Posterior vena cava (tissue), 2 donors: ENCODE data around the gene COBLL1. TPM values are rescaled to one million over a fixed set of nuclear protein-coding genes. Genes with fewer than 3 reads are reported as not detected.

Experiments used
- DNase-seq: peaks from one replicate; pipeline ENCODE4 v3.0.0-alpha.2; 2020; ENCODE audit warnings: low spot score
- intact Hi-C, 2 donors: fragments of 100-400 bp; cut with DNase I; formaldehyde crosslinking; loops; one replicate each; pipeline versions ENCODE4 v1.14.1 to v1.14.2; 2022 to 2023
- total RNA-seq, 2 donors: library from RNA; stranded (reverse); fragmentation: NEBNext Ultra II Directional; extraction: Animal tissue kit (Norgen Biotek cat#: 25700); gene quantifications; one replicate each; pipeline ENCODE4 v1.2.1, GENCODE V29; 2021
- donor health status: DM: yes; HTN: yes; CAD: no.
- donor health status: DM: yes; HTN: yes; CAD: no.

The COBLL1 gene
- total RNA-seq, 2 donors from 2014 or later: 76.9 to 92.6 TPM

- intact Hi-C loops: no loop called here
Measured at GRCh38 chr2:164800572-164800971, 41.1 kb downstream of the COBLL1 start.

GRCh38 chr2:164797627-164798026 is 44.0 kb downstream of the COBLL1 start:
- DNase-seq: no peak

More at GRCh38 chr2:164800572-164800971, 41.1 kb downstream of the COBLL1 start:
- no peak for DNase-seq

GRCh38 chr2:164796999-164797398 is 44.6 kb downstream of the COBLL1 start:
- no peak for DNase-seq
- intact Hi-C loops: no loop called here

More at GRCh38 chr2:164797627-164798026, 44.0 kb downstream of the COBLL1 start:
- intact Hi-C loops: no loop called here

DNA sequence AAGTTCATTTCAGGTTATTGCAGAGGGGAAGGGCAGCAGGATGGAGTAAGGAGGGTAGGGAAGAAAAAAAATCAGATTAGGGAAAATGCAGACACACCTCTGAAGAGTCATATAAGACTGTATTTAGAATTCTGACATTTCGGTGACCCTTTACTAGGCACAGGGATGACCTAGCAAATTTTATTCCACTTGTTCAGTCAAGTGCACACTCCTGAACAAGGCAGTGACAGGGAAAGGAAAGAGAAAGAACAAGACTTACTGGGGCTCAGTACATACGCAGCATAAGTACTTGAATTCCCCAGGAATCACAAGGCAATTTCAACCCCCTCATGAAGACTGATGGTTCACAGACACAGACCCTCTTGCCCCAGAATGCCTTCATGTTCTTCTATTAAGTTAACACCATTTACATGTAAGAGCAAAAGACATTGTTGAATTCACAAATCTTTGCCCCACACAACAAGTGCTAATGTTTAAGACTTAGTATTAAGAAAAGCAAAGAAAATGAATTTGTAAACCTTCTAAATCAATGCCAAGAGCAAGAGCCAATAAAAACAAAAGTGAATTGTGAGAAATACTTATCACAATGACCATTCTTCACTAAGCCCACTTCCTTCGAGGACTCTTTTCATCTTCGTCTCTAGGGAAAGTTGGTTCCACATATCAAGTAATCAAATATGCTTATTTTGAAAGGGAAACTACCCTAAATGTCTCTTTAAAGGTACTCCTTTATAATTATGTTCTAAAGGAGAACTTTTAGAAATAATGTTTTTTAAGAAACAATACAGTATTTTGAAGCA is 47.0 kb downstream of the COBLL1 start:
- no peak for DNase-seq
- intact Hi-C loops: no loop called here

- DNase-seq: no peak
- intact Hi-C loops: no loop called here
Measured at GRCh38 chr2:164794016-164794415, 47.6 kb downstream of the COBLL1 start.

GRCh38 chr2:164793529-164793928 is 48.1 kb downstream of the COBLL1 start:
- no peak for DNase-seq
- intact Hi-C loops: no loop called here

DNA sequence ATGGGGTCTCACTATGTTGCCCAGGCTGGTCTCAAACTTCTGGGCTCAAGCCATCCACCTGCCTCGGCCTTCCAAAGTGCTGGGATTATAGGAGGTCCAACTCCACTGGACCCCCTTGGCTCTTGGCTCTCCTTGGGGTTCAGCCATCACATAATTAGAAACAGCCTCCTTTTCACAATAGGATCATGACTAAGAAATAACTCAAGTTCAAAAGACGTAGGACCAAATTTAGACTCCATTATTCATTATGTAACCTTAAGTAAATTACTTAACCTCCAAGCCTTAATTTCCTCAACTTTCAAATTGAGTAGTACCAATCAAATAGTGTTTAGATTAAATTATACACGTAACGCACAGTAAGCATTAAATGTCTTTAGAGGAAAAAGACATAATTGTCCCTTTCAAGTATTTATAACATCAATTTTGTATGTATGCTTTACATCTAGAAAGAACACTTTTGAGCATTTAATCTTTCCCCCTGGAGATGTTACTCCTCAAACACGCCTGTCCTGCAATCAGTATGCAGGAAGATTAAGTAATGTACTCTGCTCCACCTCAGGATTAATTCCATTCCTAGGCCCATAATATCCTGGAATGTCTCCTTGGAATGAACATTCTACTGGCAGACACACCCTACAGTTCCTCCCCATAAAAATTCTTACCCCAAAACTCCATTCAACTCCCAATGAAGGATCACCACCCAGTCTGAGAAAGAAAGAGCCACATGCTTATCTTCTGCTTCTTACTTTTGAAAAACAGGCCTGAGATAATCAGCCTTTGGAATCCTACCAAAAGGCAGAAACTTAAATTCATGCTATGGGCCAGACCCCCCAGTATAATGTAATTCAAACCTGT is 49.1 kb downstream of the COBLL1 start:
- no peak for DNase-seq
- intact Hi-C loops: no loop called here

- intact Hi-C loops: loop anchor here in 1 of 2 donors (10.0 kb wide), 1 partner anchor 45 kb away; no protein-coding TSS in a partner anchor
Measured at GRCh38 chr2:164789968-164790367, 51.7 kb downstream of the COBLL1 start.

GRCh38 chr2:164786787-164787186 is 54.8 kb downstream of the COBLL1 start:
- intact Hi-C loops: loop anchor here in 1 of 2 donors (10.0 kb wide), 1 partner anchor 48 kb away; no protein-coding TSS in a partner anchor
- no peak for DNase-seq

More at GRCh38 chr2:164789968-164790367, 51.7 kb downstream of the COBLL1 start:
- no peak for DNase-seq

DNA sequence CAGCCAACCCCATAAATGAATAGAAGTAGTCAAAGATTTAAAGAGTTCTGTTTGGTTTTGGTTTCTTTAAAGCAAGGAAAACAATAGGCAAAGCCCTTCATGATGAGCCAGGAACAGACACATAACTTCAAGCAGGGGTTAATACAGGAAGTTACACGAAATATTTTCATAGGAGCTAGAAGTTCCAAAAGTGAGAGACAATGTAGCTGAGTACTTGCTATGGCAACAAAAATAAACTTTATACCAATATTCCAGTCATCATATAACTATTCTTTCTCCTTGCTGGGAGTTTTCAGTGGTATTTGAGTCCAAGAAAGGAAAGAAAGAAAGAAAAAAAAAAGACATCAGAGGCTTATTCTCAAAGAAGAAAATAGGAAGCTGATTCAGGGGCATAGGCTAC is 56.2 kb downstream of the COBLL1 start:
- no peak for DNase-seq
- intact Hi-C loops: loop anchor here in 1 of 2 donors (10.0 kb wide), 1 partner anchor 49 kb away; no protein-coding TSS in a partner anchor

DNA sequence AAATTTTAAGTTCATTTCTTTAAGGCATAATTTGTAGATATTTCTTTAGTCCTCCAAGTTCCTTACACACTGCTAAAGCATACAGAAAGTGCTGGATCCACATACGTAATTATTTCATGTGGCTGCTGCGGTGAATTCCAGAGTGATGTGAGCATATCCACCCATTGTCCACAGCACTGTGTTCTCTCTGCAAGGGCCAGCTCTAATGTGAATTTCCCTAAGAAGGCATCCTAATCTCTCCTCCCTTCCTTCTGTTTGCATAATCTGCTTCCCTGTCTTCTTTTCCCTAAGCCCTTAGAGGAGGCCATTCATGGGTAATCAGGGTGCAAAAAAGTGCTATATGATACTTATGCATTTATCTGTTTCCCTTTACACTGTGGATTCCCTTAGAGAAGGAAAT is 57.2 kb downstream of the COBLL1 start:
- intact Hi-C loops: loop anchor here in 1 of 2 donors (10.0 kb wide), 1 partner anchor 50 kb away; no protein-coding TSS in a partner anchor
- no peak for DNase-seq

- DNase-seq: no peak
- intact Hi-C loops: loop anchor here in 1 of 2 donors (10.0 kb wide), 1 partner anchor 52 kb away; no protein-coding TSS in a partner anchor
Measured at GRCh38 chr2:164782323-164782722, 59.3 kb downstream of the COBLL1 start.

GRCh38 chr2:164781394-164781793 is 60.2 kb downstream of the COBLL1 start:
- no peak for DNase-seq
- intact Hi-C loops: loop anchor here in 1 of 2 donors (10.0 kb wide), 1 partner anchor 53 kb away; no protein-coding TSS in a partner anchor

GRCh38 chr2:164780611-164781178 is 60.9 kb downstream of the COBLL1 start:
- intact Hi-C loops: loop anchor here in 1 of 2 donors (10.0 kb wide), 1 partner anchor 54 kb away; no protein-coding TSS in a partner anchor
- DNase-seq: no peak

GRCh38 chr2:164779383-164780057 is 62.1 kb downstream of the COBLL1 start:
- DNase-seq: no peak
- intact Hi-C loops: loop anchor here in 1 of 2 donors (10.0 kb wide), 1 partner anchor 55 kb away; no protein-coding TSS in a partner anchor

DNA sequence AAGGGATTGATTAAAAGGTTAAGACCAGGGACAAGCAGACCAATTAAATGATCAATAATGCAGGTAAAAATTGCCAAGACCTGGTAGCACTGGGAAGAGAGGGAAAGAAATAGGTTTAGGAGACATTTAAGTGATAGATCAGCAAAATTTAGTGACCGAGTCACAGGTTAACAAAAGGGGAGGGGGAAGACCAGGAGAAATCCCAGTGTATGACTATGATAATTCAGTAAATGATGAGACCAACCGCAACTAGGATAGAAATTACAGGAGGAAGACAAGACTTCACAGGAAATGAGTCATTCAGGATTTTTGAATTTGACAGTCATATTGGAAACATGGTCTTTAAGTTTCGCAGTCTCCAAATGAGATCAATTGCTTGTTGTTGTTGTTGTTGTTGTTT is 62.9 kb downstream of the COBLL1 start:
- intact Hi-C loops: no loop called here
- DNase-seq: no peak

DNA sequence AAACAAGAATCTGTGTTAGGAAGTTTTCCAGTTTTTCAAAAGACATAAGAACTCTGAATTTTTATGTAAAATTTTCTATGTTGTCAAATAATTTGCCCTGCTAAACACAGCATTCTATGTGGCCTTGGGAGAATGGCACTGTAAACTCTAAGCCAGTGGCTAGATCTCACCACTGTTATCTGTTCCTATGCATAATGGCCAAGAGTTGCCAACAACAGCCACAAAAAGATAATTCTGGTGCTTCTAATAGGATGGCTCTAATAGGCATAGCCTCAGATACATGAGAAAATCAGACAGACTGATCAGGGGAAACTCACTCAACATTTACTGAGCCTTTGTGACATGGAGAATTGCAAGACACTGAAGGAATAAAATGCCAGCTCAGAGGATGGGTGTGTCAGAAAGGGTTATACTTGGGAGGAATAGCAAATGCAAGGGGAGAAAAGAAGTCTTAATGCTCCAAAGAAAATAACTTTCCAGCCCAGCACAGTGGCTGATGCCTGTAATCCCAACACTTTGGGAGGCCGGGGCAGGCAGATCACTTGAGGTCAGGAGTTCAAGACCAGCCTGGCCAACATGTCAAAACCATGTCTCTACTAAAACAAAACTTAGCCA is 63.7 kb downstream of the COBLL1 start:
- intact Hi-C loops: no loop called here
- DNase-seq: no peak

DNA sequence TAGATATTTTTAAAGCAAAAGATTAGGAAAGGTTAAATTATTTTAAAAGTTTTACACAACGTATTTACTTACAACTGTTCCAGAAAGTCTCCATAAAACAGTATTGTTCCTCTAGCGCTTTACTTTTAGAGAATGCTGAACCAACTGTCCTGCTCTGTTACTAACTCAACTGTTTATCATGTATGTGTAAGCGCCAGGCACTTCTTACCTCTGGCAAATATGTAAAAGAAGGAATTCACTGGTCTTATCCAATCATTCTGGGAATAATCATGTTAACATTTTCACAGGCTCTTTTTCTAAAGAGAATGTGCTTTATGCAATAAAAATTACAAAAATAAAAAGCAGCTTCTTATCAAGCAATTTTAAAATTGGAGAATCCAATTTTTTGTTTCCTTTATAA is 68.0 kb downstream of the COBLL1 start:
- no peak for DNase-seq
- intact Hi-C loops: no loop called here
